Activated CD8-positive, alpha-beta memory T cell treated with anti-CD3 and anti-CD28 coated beads, Interleukin-2, amount 10 ng/mL, durations not matched to agents 7 days and 5 days (primary cell): ENCODE results near the gene SLC22A23. TPM values are rescaled to one million over a fixed set of nuclear protein-coding genes. Genes with fewer than 3 reads are reported as not detected.

Experiments used
- ATAC-seq: fragments of 150-1000 bp; cut with Tn5 transposase; one replicate; pipeline ENCODE4 v1.10.0; 2021; ENCODE audit warnings: moderate library complexity
- CTCF ChIA-PET: fragments of 350-600 bp; sonication (Branson Sonifier 250); formaldehyde crosslinking; loops from one replicate; lab custom pipeline; 2021; ENCODE audit warnings: antibody characterized with exemption; lab: Charles Lee
- DNase-seq: peaks from one replicate; pipeline ENCODE4 v3.0.0-alpha.2; 2020
- H3K27ac Mint-ChIP-seq: one replicate; pipeline ENCODE4 v1.8.0; 2021; ENCODE audit warnings: mild to moderate bottlenecking, mixed read lengths
- H3K27me3 Mint-ChIP-seq: one replicate; pipeline ENCODE4 v1.8.0; 2021; ENCODE audit warnings: mixed read lengths
- H3K36me3 Mint-ChIP-seq: one replicate; pipeline ENCODE4 v1.8.0; 2021; ENCODE audit warnings: mild to moderate bottlenecking, mixed read lengths
- H3K4me1 Mint-ChIP-seq: one replicate; pipeline ENCODE4 v1.8.0; 2021; ENCODE audit warnings: mixed read lengths
- H3K4me3 Mint-ChIP-seq: one replicate; pipeline ENCODE4 v1.8.0; 2021; ENCODE audit warnings: mild to moderate bottlenecking, moderate library complexity, mixed read lengths
- H3K9me3 Mint-ChIP-seq: one replicate; pipeline ENCODE4 v1.8.0; 2022; ENCODE audit warnings: low read depth, mixed read lengths
- total RNA-seq, 2 experiments: library from RNA; stranded (reverse); gene quantifications; one replicate each; pipeline ENCODE4 v1.2.3, GENCODE V29; 2021

SLC22A23 gene
- total RNA-seq, 2 experiments from 2014 or later = 0.07 to 0.20 TPM

- CTCF ChIA-PET = no interaction called here
- no peak overlapping the region for H3K4me3 Mint-ChIP-seq
- H3K9me3 Mint-ChIP-seq = no peaks in the 10 kb centered on the region
- DNase-seq (no peak), ATAC-seq (no peak)
- no peaks in the 10 kb centered on the region for H3K27me3 Mint-ChIP-seq
- H3K27ac Mint-ChIP-seq = no peak overlapping the region
- no peaks in the 10 kb centered on the region for H3K36me3 Mint-ChIP-seq
- H3K4me1 Mint-ChIP-seq = no peaks in the 10 kb centered on the region
Observed at GRCh38 chr6:3287308-3287707, 169.5 kb downstream of the SLC22A23 start.

- H3K27me3 Mint-ChIP-seq = no peaks in the 10 kb centered on the region
- no peak overlapping the region for H3K4me3 Mint-ChIP-seq
- H3K9me3 Mint-ChIP-seq = no peaks in the 10 kb centered on the region
- H3K36me3 Mint-ChIP-seq = no peaks in the 10 kb centered on the region
- H3K4me1 Mint-ChIP-seq = no peaks in the 10 kb centered on the region
- DNase-seq (no peak), ATAC-seq (no peak)
- no peak overlapping the region for H3K27ac Mint-ChIP-seq
- CTCF ChIA-PET = no interaction called here
Observed at GRCh38 chr6:3286641-3287171, 170.1 kb downstream of the SLC22A23 start.

- H3K27ac Mint-ChIP-seq = no peak overlapping the region
- ATAC-seq (no peak), DNase-seq (no peak)
- H3K36me3 Mint-ChIP-seq = no peaks in the 10 kb centered on the region
- H3K4me1 Mint-ChIP-seq = no peaks in the 10 kb centered on the region
- H3K4me3 Mint-ChIP-seq = no peak overlapping the region
- no peaks in the 10 kb centered on the region for H3K9me3 Mint-ChIP-seq
- CTCF ChIA-PET = no interaction called here
- H3K27me3 Mint-ChIP-seq = no peaks in the 10 kb centered on the region
Observed at GRCh38 chr6:3285732-3286131, 171.1 kb downstream of the SLC22A23 start.

- Mint-ChIP-seq H3K27ac (no peak overlapping the region), H3K36me3 (no peaks in the 10 kb centered on the region), H3K27me3 (no peaks in the 10 kb centered on the region), H3K9me3 (no peaks in the 10 kb centered on the region), H3K4me3 (no peak overlapping the region), H3K4me1 (no peaks in the 10 kb centered on the region)
- CTCF ChIA-PET = no interaction called here
- ATAC-seq (no peak), DNase-seq (no peak)
Observed at GRCh38 chr6:3285049-3285639, 171.7 kb downstream of the SLC22A23 start.

GRCh38 chr6:3284436-3284876 is 172.4 kb downstream of the SLC22A23 start:
- H3K27ac Mint-ChIP-seq = no peak overlapping the region
- H3K9me3 Mint-ChIP-seq = no peaks in the 10 kb centered on the region
- no peak for DNase-seq
- no peak overlapping the region for H3K4me3 Mint-ChIP-seq
- CTCF ChIA-PET = no interaction called here
- no peaks in the 10 kb centered on the region for H3K27me3 Mint-ChIP-seq
- H3K4me1 Mint-ChIP-seq = no peaks in the 10 kb centered on the region
- no peaks in the 10 kb centered on the region for H3K36me3 Mint-ChIP-seq
- ATAC-seq = no peak

GRCh38 chr6:3283641-3284435 is 173.0 kb downstream of the SLC22A23 start:
- DNase-seq = no peak
- no peaks in the 10 kb centered on the region for H3K27me3 Mint-ChIP-seq
- no peak overlapping the region for H3K27ac Mint-ChIP-seq
- H3K4me1 Mint-ChIP-seq = no peaks in the 10 kb centered on the region
- H3K36me3 Mint-ChIP-seq = no peaks in the 10 kb centered on the region
- ATAC-seq = no peak
- no peaks in the 10 kb centered on the region for H3K9me3 Mint-ChIP-seq
- CTCF ChIA-PET = no interaction called here
- H3K4me3 Mint-ChIP-seq = no peak overlapping the region

- Mint-ChIP-seq H3K27ac (no peak overlapping the region), H3K4me3 (no peak overlapping the region), H3K4me1 (no peaks in the 10 kb centered on the region), H3K9me3 (no peaks in the 10 kb centered on the region), H3K36me3 (no peaks in the 10 kb centered on the region), H3K27me3 (no peaks in the 10 kb centered on the region)
- CTCF ChIA-PET = no interaction called here
- no peak for DNase-seq
- ATAC-seq = no peak
Observed at GRCh38 chr6:3283241-3283640, 173.6 kb downstream of the SLC22A23 start.

GRCh38 chr6:3282476-3283236 is 174.2 kb downstream of the SLC22A23 start:
- ATAC-seq = no peak
- Mint-ChIP-seq H3K9me3 (no peaks in the 10 kb centered on the region), H3K27me3 (no peaks in the 10 kb centered on the region), H3K4me1 (no peaks in the 10 kb centered on the region), H3K4me3 (no peak overlapping the region), H3K27ac (no peak overlapping the region), H3K36me3 (no peaks in the 10 kb centered on the region)
- no peak for DNase-seq
- CTCF ChIA-PET = interaction anchor here (0.6 to 3.6 kb wide), 2 partner anchors 336 to 448 kb away, joined by 3 to 59 read pairs; no protein-coding TSS in a partner anchor

GRCh38 chr6:3281631-3282475 is 175.0 kb downstream of the SLC22A23 start:
- no peak overlapping the region for H3K27ac Mint-ChIP-seq
- H3K4me1 Mint-ChIP-seq = no peaks in the 10 kb centered on the region
- H3K27me3 Mint-ChIP-seq = no peaks in the 10 kb centered on the region
- H3K36me3 Mint-ChIP-seq = no peaks in the 10 kb centered on the region
- DNase-seq (no peak), ATAC-seq (no peak)
- CTCF ChIA-PET = interaction anchor here (0.6 to 3.6 kb wide), 3 partner anchors 10 to 449 kb away, joined by 3 to 59 read pairs (median 3); no protein-coding TSS in a partner anchor
- no peak overlapping the region for H3K4me3 Mint-ChIP-seq
- H3K9me3 Mint-ChIP-seq = no peaks in the 10 kb centered on the region

- H3K27me3 Mint-ChIP-seq = no peaks in the 10 kb centered on the region
- CTCF ChIA-PET = interaction anchor here (1.1 to 3.6 kb wide), 4 partner anchors 9 to 697 kb away, joined by 3 to 59 read pairs (median 8); no protein-coding TSS in a partner anchor
- H3K4me1 Mint-ChIP-seq = no peaks in the 10 kb centered on the region
Observed at GRCh38 chr6:3280866-3281465, 175.9 kb downstream of the SLC22A23 start.

GRCh38 chr6:3280091-3280490 is 176.8 kb downstream of the SLC22A23 start:
- Mint-ChIP-seq H3K4me1 (no peaks in the 10 kb centered on the region), H3K36me3 (no peaks in the 10 kb centered on the region), H3K4me3 (no peak overlapping the region), H3K27me3 (no peaks in the 10 kb centered on the region), H3K9me3 (no peaks in the 10 kb centered on the region), H3K27ac (no peak overlapping the region)
- CTCF ChIA-PET = interaction anchor here (0.6 to 3.6 kb wide), 22 partner anchors 10 to 933 kb away, joined by 3 to 59 read pairs (median 3); partner anchors contain the start of gene PSMG4
- ATAC-seq = no peak
- no peak for DNase-seq

More at GRCh38 chr6:3280866-3281465, 175.9 kb downstream of the SLC22A23 start:
- H3K36me3 Mint-ChIP-seq = no peaks in the 10 kb centered on the region
- no peak for DNase-seq
- H3K4me3 Mint-ChIP-seq = no peak overlapping the region
- H3K27ac Mint-ChIP-seq = no peak overlapping the region
- ATAC-seq = no peak
- no peaks in the 10 kb centered on the region for H3K9me3 Mint-ChIP-seq

- H3K36me3 Mint-ChIP-seq = no peaks in the 10 kb centered on the region
- no peak for DNase-seq
- no peaks in the 10 kb centered on the region for H3K9me3 Mint-ChIP-seq
- no peaks in the 10 kb centered on the region for H3K27me3 Mint-ChIP-seq
- no peak for ATAC-seq
- no peaks in the 10 kb centered on the region for H3K4me1 Mint-ChIP-seq
- H3K4me3 Mint-ChIP-seq = no peak overlapping the region
- CTCF ChIA-PET = interaction anchor here (2.7 kb wide), 1 partner anchor 454 kb away, joined by 9 read pairs; no protein-coding TSS in a partner anchor
- H3K27ac Mint-ChIP-seq = no peak overlapping the region
Observed at GRCh38 chr6:3278691-3279090, 178.2 kb downstream of the SLC22A23 start.
